BE2C (cell line): ENCODE data around the gene FLII.
"Not testable (repeated sequence)": the region's sequence is repeated elsewhere in the genome, so short reads cannot be mapped to it uniquely, and the experiment has no call there.

Source experiments
- DNase-seq: peaks from one replicate; pipeline ENCODE4 v3.0.0-alpha.2; 2020
- H3K27me3 ChIP-seq: fragments of 250-450 bp; sonication (Bioruptor Pico); 2 replicates; pipeline ENCODE4 v1.5.1; 2020; ENCODE audit warnings: mild to moderate bottlenecking
- H3K36me3 ChIP-seq: fragments of 250-450 bp; sonication (Bioruptor Pico); 2 replicates; pipeline ENCODE4 v1.5.1; 2020; ENCODE audit warnings: mild to moderate bottlenecking
- H3K4me1 ChIP-seq: fragments of 250-450 bp; sonication (Bioruptor Pico); 2 replicates; pipeline ENCODE4 v1.5.1; 2020
- H3K4me3 ChIP-seq: 2 replicates; pipeline ENCODE4 v1.5.1; 2011; ENCODE audit warnings: low read depth, low read length
- H3K9me3 ChIP-seq: fragments of 250-450 bp; sonication (Bioruptor Pico); 2 replicates; pipeline ENCODE4 v1.5.1; 2020
- CTCF ChIP-seq: IDR thresholded peaks from 2 replicates; pipeline ENCODE4 v1.5.1; 2012; ENCODE audit warnings: mild to moderate bottlenecking, low read depth, low read length

The FLII gene

GRCh38 chr17:18224387-18225120 is 34.0 kb downstream of the FLII start:
- Histone ChIP-seq H3K4me1 (peaks cover 4% of the 10 kb centered on the region; the same call in 1 of the 2 replicates), H3K27me3 (no peaks in the 10 kb centered on the region), H3K9me3 (no peaks in the 10 kb centered on the region), H3K4me3 (peak overlapping the region; percentile 37), H3K36me3 (no peaks in the 10 kb centered on the region)
- no peak for DNase-seq
- TF ChIP-seq CTCF = no peak

GRCh38 chr17:18224053-18224386 is 34.5 kb downstream of the FLII start:
- H3K27me3 ChIP-seq = no peaks in the 10 kb centered on the region
- no peaks in the 10 kb centered on the region for H3K36me3 ChIP-seq
- no peak overlapping the region for H3K4me3 ChIP-seq
- H3K9me3 ChIP-seq = no peaks in the 10 kb centered on the region
- peaks cover 4% of the 10 kb centered on the region; the same call in 1 of the 2 replicates for H3K4me1 ChIP-seq
- no peak for DNase-seq
- no peak for TF ChIP-seq CTCF

- Histone ChIP-seq H3K27me3 (no peaks in the 10 kb centered on the region), H3K4me1 (no peaks in the 10 kb centered on the region), H3K36me3 (no peaks in the 10 kb centered on the region), H3K9me3 (no peaks in the 10 kb centered on the region), H3K4me3 (no peak overlapping the region)
- no peak for TF ChIP-seq CTCF
- no peak for DNase-seq
Observed at GRCh38 chr17:18218756-18219415, 39.7 kb downstream of the FLII start.

- Histone ChIP-seq H3K4me3 (no peak overlapping the region), H3K4me1 (no peaks in the 10 kb centered on the region), H3K9me3 (no peaks in the 10 kb centered on the region), H3K36me3 (no peaks in the 10 kb centered on the region), H3K27me3 (no peaks in the 10 kb centered on the region)
- TF ChIP-seq CTCF = peak; percentile 83
- DNase-seq = peak; percentile 72
Observed at GRCh38 chr17:18217412-18218015, 41.0 kb downstream of the FLII start.

- not testable (repeated sequence) for H3K36me3 ChIP-seq, H3K9me3 ChIP-seq, H3K4me3 ChIP-seq, DNase-seq, H3K27me3 ChIP-seq, H3K4me1 ChIP-seq
Observed at GRCh38 chr17:18216906-18217305, 41.6 kb downstream of the FLII start.

GRCh38 chr17:18213666-18214270 is 44.8 kb downstream of the FLII start:
- no peak for DNase-seq
- Histone ChIP-seq H3K27me3 (no peaks in the 10 kb centered on the region), H3K9me3 (no peaks in the 10 kb centered on the region), H3K4me1 (no peaks in the 10 kb centered on the region), H3K4me3 (no peak overlapping the region), H3K36me3 (no peaks in the 10 kb centered on the region)
- TF ChIP-seq CTCF = no peak
